Loucy (cell line): Measurements from ENCODE around the gene GCK.

Source experiments
- EZH2phosphoT487 ChIP-seq: fragments of 200-600 bp; IDR thresholded peaks from 2 replicates; pipeline ENCODE4 v1.6.1; 2018; ENCODE audit warnings: antibody characterized with exemption, mild to moderate bottlenecking, moderate library complexity, borderline replicate concordance
- TF ChIP-seq, protein P1 (sequence below): fragments of 200-600 bp; sonication (generic); conservative IDR thresholded peaks from 2 replicates; pipeline ENCODE4 v1.5.1; 2014; ENCODE audit warnings: mild to moderate bottlenecking, antibody characterized with exemption, low read length

DNA sequence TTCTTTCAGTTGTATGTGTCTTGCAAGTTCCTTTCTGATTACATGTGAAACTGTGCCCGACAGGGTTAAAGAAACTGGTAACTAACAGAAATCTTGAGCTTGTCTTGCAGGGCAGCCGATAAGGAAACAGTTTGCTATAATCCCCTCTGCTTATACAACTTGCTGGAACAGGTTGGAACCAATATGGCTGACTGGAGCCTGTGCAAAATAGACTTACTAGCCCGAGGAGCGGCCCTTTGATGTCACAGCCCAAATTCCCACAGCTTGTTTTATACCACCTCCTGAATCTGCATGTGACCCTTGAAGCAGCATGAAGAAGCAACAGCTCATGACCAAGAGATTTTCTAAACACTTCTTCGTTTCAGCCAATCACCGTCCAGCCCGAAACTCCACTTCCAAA lies 8.2 kb upstream of the GCK start:
- TF ChIP-seq, protein P1, sequence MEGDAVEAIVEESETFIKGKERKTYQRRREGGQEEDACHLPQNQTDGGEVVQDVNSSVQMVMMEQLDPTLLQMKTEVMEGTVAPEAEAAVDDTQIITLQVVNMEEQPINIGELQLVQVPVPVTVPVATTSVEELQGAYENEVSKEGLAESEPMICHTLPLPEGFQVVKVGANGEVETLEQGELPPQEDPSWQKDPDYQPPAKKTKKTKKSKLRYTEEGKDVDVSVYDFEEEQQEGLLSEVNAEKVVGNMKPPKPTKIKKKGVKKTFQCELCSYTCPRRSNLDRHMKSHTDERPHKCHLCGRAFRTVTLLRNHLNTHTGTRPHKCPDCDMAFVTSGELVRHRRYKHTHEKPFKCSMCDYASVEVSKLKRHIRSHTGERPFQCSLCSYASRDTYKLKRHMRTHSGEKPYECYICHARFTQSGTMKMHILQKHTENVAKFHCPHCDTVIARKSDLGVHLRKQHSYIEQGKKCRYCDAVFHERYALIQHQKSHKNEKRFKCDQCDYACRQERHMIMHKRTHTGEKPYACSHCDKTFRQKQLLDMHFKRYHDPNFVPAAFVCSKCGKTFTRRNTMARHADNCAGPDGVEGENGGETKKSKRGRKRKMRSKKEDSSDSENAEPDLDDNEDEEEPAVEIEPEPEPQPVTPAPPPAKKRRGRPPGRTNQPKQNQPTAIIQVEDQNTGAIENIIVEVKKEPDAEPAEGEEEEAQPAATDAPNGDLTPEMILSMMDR = no peak
- TF ChIP-seq EZH2phosphoT487 = no peak
